AG09319 (cell line): ENCODE data around the gene RALGPS1.
"Not testable (repeated sequence)": the region's sequence is repeated elsewhere in the genome, so short reads cannot be mapped to it uniquely, and the experiment has no call there.

Experiments used
- DNase-seq: peaks from one replicate; pipeline ENCODE4 v3.0.0-alpha.2; 2010; ENCODE audit warnings: low read depth; ENCODE audit errors: extremely low read depth
- TF ChIP-seq, protein P1 (sequence below): IDR thresholded peaks from 2 replicates; pipeline ENCODE4 v1.5.1; 2011; ENCODE audit warnings: low read depth, mild to moderate bottlenecking, inconsistent platforms, low read length, moderate library complexity

Gene RALGPS1

DNA sequence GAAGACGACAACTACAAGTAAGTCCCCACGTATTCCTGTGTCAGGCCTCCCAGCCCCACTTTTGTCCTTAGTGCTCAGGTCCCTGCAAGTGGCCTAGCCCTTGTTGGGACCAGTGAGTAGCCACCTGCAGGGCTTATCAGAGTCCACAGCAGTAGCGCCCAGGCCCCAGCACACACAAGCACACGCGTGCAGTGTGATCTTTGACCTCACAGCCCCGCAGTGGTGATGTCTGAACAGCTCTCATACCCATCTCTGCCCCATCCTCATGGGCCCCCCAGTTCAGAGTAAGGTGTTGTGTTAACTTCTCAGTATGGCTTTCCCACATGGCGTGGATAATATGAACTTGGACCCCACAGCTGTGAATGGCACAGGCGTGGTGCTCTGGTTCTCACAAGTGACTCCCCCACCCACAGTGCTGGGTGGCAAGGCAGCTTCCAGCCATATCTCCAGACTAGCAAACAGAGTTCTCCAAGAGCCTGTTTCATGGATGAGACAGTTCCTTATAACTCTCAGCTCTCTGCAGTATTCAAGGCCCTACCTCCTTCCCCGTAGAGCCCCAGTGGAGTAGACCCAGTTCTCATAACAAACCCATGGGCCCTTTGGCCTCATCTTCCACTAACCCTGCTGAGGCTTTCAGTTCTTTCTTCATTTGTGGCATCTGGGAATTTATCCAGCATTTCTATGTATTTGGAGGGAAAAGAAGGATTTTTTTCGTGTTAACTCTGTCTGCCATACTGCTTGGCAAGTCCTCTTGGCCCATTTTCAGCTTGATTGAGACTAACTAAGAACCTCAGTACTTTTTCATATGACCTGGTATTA lies 254.4 kb downstream of the RALGPS1 start:
- TF ChIP-seq, protein P1, sequence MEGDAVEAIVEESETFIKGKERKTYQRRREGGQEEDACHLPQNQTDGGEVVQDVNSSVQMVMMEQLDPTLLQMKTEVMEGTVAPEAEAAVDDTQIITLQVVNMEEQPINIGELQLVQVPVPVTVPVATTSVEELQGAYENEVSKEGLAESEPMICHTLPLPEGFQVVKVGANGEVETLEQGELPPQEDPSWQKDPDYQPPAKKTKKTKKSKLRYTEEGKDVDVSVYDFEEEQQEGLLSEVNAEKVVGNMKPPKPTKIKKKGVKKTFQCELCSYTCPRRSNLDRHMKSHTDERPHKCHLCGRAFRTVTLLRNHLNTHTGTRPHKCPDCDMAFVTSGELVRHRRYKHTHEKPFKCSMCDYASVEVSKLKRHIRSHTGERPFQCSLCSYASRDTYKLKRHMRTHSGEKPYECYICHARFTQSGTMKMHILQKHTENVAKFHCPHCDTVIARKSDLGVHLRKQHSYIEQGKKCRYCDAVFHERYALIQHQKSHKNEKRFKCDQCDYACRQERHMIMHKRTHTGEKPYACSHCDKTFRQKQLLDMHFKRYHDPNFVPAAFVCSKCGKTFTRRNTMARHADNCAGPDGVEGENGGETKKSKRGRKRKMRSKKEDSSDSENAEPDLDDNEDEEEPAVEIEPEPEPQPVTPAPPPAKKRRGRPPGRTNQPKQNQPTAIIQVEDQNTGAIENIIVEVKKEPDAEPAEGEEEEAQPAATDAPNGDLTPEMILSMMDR = no peak
- no peak for DNase-seq

DNA sequence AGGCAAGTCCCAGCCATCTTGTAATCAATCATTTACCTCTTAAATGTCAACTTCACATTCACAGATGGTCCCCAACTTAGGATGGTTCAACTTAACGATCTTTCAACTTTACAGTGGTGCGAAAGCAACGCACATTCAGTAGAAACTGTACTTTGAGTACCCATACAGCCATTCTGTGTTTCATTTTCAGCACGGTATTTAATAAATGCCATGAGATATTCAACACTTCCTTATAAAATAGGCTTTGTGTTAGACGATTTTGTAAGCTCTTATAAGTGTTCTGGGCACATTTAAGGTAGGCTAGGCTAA lies 254.9 kb downstream of the RALGPS1 start:
- TF ChIP-seq, protein P1 = no peak
- no peak for DNase-seq

DNA sequence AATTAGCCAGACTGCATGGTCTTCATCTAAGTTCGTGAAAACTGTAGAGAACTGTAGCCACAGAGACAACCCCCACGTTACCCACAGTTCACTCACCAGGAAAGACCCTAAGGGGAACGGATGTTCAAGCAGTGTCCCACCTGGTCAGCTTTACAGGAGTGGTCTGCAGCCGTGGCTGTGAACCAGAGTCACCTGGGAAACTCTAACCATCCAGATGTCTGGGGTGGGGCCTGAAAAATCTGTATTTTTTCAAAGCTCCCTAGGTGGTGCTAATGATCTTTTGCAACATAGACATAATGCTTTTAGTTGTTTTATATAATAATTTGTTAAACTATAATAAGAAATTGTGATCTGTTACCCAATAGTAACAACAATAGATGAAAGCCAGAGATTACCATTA lies 255.5 kb downstream of the RALGPS1 start:
- DNase-seq = no peak
- TF ChIP-seq, protein P1 = no peak

DNA sequence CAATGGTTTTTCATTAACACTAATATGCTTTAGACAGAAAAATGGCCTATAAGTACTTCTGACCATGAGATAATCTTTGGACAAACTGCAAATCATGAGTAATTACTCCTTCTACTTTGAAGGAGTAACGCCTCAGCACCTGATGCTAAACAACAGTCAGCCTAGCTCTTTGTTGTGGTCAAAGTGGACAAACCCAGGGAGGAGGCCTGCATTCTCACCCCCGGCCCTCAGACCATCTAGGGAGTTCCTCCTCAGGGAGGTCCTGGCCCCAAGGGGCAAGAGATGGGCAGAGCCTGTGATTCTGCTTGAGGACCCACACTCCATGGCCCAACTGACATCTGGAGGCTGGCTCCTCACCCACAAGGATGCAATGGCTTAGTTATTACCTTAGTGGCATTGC lies 256.1 kb downstream of the RALGPS1 start:
- DNase-seq = no peak
- TF ChIP-seq, protein P1 = no peak

DNA sequence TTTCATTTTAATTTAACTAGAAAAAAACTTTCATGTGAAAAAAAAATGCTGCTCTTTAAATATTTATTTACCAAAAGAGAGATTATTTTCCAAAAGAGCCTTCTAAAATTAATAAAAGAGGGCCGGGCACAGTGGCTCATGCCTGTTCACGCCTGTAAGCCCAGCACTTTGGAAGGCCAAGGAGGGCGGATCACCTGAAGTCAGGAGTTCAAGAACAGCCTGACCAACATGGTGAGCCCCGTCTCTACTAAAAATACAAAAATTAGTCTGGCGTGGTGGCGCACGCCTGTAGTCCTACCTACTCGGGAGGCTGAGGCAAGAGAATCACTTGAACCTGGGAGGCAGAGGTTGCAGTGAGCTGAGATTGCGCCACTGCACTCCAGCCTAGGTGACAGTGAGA lies 256.8 kb downstream of the RALGPS1 start:
- DNase-seq = not testable (repeated sequence)

DNA sequence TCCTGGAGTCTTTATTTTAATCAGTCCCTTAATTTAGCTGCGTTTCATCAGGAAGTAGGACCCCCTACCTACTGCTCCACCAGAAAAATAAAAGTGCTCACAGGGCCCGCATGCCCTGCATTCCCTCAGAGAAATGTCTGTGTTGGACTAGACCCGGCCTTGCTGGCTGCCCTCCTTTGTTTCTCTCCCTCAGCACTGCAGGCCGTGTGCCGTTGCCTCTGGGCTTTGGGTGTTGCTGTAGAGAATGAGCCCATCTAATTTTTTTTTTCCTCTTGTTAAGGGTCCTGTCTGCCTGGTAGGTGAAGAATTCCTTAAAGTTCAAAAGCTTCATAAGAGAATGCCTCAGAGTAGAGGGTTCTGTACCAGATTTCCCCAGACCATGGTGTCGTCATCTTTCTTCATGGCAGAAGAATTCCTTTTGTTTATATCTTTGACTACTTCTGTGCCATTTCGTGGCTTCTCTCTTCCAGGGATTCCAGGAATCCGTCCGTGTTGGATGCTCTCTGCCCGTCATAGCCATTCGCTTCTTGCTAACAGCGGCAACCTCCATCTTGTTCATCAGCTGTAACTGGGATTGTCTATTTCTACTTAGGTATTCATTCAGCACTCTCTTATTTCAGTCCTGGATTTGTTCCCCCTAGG lies 257.6 kb downstream of the RALGPS1 start:
- TF ChIP-seq, protein P1 = no peak
- no peak for DNase-seq

DNA sequence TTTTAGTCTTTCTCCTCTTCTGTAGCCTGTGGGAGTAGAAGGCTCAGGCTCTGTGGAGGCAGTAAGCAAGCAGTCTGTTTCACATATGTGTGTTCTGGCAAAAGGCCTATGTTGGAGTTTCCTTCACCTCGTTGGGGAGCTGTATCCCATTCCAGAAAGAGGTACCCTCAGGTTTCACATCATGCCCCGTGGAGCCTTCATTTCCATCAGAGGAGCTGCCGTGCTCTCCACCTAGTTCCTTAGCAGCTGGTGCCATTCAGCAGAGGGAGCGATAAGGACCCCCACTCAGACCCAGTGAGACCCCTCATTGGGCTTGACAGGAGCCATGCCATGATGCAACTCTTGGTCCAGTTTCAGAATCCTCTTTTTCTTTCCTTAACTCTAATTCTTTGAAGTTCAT lies 258.5 kb downstream of the RALGPS1 start:
- TF ChIP-seq, protein P1 = no peak

More for the DNA sequence above, 258.5 kb downstream of the RALGPS1 start:
- no peak for DNase-seq
